OCI-LY1 (cell line): ENCODE results near the gene MTPN.

Source experiments
- H2AFZ ChIP-seq: fragments of 200-600 bp; sonication (generic), shearing (Covaris generic); 2 replicates; pipeline ENCODE4 v1.6.0; 2014; ENCODE audit warnings: antibody characterized with exemption, mild to moderate bottlenecking, low read length
- H3F3A ChIP-seq: fragments of 200-600 bp; sonication (generic), shearing (Covaris generic); 2 replicates; pipeline ENCODE4 v1.6.0; 2014; ENCODE audit warnings: mild to moderate bottlenecking, antibody characterized with exemption, low read length, moderate library complexity; ENCODE audit not compliant: insufficient read depth
- H3K27ac ChIP-seq: fragments of 200-600 bp; sonication (generic); 2 replicates; pipeline ENCODE4 v1.5.1; 2014; ENCODE audit warnings: low read length, mixed run types, mild to moderate bottlenecking, low read depth; ENCODE audit not compliant: poor library complexity, severe bottlenecking
- H3K27me3 ChIP-seq: fragments of 200-600 bp; sonication (generic); 2 replicates; pipeline ENCODE4 v1.6.0; 2014; ENCODE audit warnings: antibody characterized with exemption, mild to moderate bottlenecking, low read length, moderate library complexity; ENCODE audit not compliant: insufficient read depth
- H3K36me3 ChIP-seq: fragments of 200-600 bp; sonication (generic); 2 replicates; pipeline ENCODE4 v1.6.1; 2014; ENCODE audit warnings: mild to moderate bottlenecking, antibody characterized with exemption, low read length, moderate library complexity, mixed read lengths; ENCODE audit not compliant: insufficient read depth
- H3K4me1 ChIP-seq: fragments of 200-600 bp; sonication (generic); 2 replicates; pipeline ENCODE4 v1.5.1; 2014; ENCODE audit warnings: mild to moderate bottlenecking, low read length, moderate library complexity; ENCODE audit not compliant: insufficient read depth, severe bottlenecking
- H3K4me2 ChIP-seq: fragments of 200-600 bp; sonication (generic), shearing (Covaris generic); 2 replicates; pipeline ENCODE4 v1.6.1; 2014; ENCODE audit warnings: low read length
- H3K4me3 ChIP-seq: fragments of 200-600 bp; sonication (generic); 2 replicates; pipeline ENCODE4 v1.5.1; 2014; ENCODE audit warnings: low read length, low read depth, mild to moderate bottlenecking, mixed read lengths; ENCODE audit not compliant: poor library complexity, severe bottlenecking
- H3K79me2 ChIP-seq: fragments of 200-600 bp; shearing (Covaris generic); 2 replicates; pipeline ENCODE4 v1.6.1; 2016; ENCODE audit warnings: mixed run types, low read length, mixed read lengths; ENCODE audit not compliant: insufficient read depth
- H3K9ac ChIP-seq: fragments of 200-600 bp; sonication (generic), shearing (Covaris generic); 2 replicates; pipeline ENCODE4 v1.6.1; 2014; ENCODE audit warnings: mild to moderate bottlenecking, low read length, mixed read lengths
- H3K9me2 ChIP-seq: fragments of 200-600 bp; sonication (generic), shearing (Covaris generic); 2 replicates; pipeline ENCODE4 v1.6.1; 2014; ENCODE audit warnings: low read depth, mild to moderate bottlenecking, low read length, mixed read lengths
- H3K9me3 ChIP-seq: fragments of 200-600 bp; shearing (Covaris generic); 2 replicates; pipeline ENCODE4 v1.6.1; 2014; ENCODE audit warnings: low read length, mixed read lengths
- H4K20me1 ChIP-seq: fragments of 200-600 bp; sonication (generic), shearing (Covaris generic); 2 replicates; pipeline ENCODE4 v1.6.0; 2016; ENCODE audit warnings: mild to moderate bottlenecking, low read length; ENCODE audit not compliant: insufficient read depth
- CTCF ChIP-seq: fragments of 200-600 bp; sonication (generic), shearing (Covaris generic); IDR thresholded peaks from 2 replicates; pipeline ENCODE4 v1.5.1; 2017; ENCODE audit warnings: mild to moderate bottlenecking, antibody characterized with exemption, low read length, moderate library complexity, mixed read lengths
- EZH2 ChIP-seq: fragments of 200-600 bp; sonication (generic), shearing (Covaris generic); IDR thresholded peaks from 2 replicates; pipeline ENCODE4 v1.8.0; 2017; ENCODE audit warnings: borderline replicate concordance, mixed run types, mild to moderate bottlenecking, antibody characterized with exemption, low read length, moderate library complexity, mixed read lengths

MTPN gene

GRCh38 chr7:136000288-136000913, 23.2 kb upstream of the MTPN start:
- Histone ChIP-seq H3K4me3 (no peak overlapping the region), H3K79me2 (no peaks in the 10 kb centered on the region), H3K4me2 (no peak overlapping the region), H3K27me3 (peaks cover 5% of the 10 kb centered on the region; the same call in 1 of the 2 replicates), H3K27ac (no peak overlapping the region), H3K9ac (no peak overlapping the region), H3K9me2 (no peaks in the 10 kb centered on the region), H3K4me1 (no peaks in the 10 kb centered on the region), H3K36me3 (no peaks in the 10 kb centered on the region), H3K9me3 (no peaks in the 10 kb centered on the region), H2AFZ (no peak overlapping the region), H3F3A (no peaks in the 10 kb centered on the region), H4K20me1 (no peaks in the 10 kb centered on the region)
- TF ChIP-seq EZH2 = no peak
- no peak for TF ChIP-seq CTCF

GRCh38 chr7:135998081-135998480, 20.9 kb upstream of the MTPN start:
- no peak overlapping the region for H3K4me3 ChIP-seq
- no peak overlapping the region for H3K27ac ChIP-seq
- TF ChIP-seq EZH2 (no peak), CTCF (no peak)
- H2AFZ ChIP-seq = no peak overlapping the region
- H3K27me3 ChIP-seq = peaks cover 5% of the 10 kb centered on the region; the same call in 1 of the 2 replicates
- no peaks in the 10 kb centered on the region for H4K20me1 ChIP-seq
- no peaks in the 10 kb centered on the region for H3K79me2 ChIP-seq
- no peaks in the 10 kb centered on the region for H3K9me3 ChIP-seq
- no peaks in the 10 kb centered on the region for H3K36me3 ChIP-seq
- H3K9me2 ChIP-seq = no peaks in the 10 kb centered on the region
- H3K4me1 ChIP-seq = no peaks in the 10 kb centered on the region
- no peak overlapping the region for H3K9ac ChIP-seq
- H3F3A ChIP-seq = no peaks in the 10 kb centered on the region
- H3K4me2 ChIP-seq = no peak overlapping the region

GRCh38 chr7:135995748-135996147, 18.6 kb upstream of the MTPN start:
- Histone ChIP-seq H3K9ac (no peak overlapping the region), H3K27ac (no peak overlapping the region), H3K27me3 (peaks cover 7% of the 10 kb centered on the region; the same call in 1 of the 2 replicates), H3K9me2 (no peaks in the 10 kb centered on the region), H3K4me2 (no peak overlapping the region), H4K20me1 (no peaks in the 10 kb centered on the region), H3K36me3 (no peaks in the 10 kb centered on the region), H3K4me1 (no peaks in the 10 kb centered on the region), H3F3A (no peaks in the 10 kb centered on the region), H3K79me2 (no peaks in the 10 kb centered on the region), H3K9me3 (no peaks in the 10 kb centered on the region), H2AFZ (no peak overlapping the region), H3K4me3 (no peak overlapping the region)
- TF ChIP-seq CTCF = no peak
- no peak for TF ChIP-seq EZH2
